NCI-H128 (cell line): ENCODE measurements around the gene SRSF8.

Source experiments
- DNase-seq: peaks from one replicate; lab custom pipeline; 2025; ENCODE audit not compliant: unreplicated experiment; lab: John Stamatoyannopoulos, UW

SRSF8 gene

DNA sequence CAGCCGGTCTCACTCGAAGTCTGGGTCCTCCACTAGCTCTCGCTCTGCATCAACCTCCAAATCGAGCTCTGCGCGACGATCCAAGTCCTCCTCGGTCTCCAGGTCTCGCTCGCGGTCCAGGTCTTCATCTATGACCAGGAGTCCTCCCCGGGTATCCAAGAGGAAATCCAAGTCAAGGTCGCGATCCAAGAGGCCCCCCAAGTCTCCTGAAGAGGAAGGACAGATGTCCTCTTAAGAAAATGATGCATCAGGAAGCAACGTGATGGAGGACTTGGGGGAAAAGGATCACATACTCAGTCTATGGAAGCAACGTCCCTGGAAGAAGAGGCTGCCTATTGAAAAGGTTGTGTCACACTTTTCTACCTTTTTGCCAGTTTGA lies 1.1 kb downstream of the SRSF8 start:
- DNase-seq: peak; percentile 58

DNA sequence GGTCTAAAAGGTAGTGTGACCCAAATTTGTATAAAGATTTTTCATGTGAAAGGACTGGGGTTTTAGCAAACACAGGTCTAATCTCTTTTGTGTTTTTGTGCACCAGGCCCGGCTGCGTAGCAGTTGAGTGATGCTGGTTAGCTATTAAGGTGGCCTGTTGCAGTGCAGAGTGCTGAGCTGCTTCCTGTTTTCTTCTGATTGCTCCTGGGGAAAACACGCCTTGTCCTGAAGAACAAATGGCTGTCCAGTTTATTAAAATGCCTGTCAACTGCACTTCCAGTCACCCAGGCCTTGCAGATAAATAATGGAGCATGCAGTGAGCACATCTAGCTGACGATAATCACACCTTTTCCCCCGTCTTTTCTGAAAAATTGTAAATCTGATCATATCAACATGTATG lies 1.8 kb downstream of the SRSF8 start:
- DNase-seq: peak; percentile 55

DNA sequence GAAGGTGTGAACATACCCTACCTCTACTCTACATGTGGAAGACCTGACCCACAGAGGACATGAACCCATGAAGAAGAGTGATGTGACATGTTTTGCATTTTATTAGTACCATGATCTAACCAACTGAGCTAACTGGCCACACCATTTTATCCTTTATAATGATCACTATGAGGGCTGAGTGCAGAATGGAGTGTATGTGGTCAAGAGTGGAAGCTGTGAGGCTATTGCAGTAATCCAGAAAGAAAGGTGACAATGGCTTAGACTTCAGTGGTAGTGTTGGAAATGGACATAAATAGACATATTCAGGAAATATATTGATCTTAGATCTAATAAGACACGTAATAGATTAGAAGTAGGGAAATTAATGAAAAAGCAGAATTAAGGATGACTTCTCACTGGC lies 3.8 kb downstream of the SRSF8 start:
- DNase-seq: no peak

DNA sequence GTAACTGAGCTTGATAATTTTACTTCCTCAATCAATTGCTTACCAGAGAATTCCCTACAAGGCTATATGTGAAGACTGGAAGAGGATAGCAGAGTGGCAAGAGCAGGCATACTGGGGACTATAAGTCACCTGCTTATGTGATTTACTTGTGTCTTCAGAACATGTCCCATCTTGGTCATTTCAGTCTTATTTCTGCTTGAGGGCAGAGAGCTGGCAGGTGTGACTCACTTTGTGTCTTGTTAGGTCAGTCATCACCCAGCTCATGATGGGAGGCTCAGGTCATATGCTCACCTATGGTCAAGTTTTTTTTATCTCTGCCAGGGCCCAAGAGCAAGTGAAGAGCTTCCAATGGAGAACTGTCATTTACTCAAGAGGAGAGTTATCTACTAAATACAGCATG lies 6.2 kb downstream of the SRSF8 start:
- no peak for DNase-seq

DNA sequence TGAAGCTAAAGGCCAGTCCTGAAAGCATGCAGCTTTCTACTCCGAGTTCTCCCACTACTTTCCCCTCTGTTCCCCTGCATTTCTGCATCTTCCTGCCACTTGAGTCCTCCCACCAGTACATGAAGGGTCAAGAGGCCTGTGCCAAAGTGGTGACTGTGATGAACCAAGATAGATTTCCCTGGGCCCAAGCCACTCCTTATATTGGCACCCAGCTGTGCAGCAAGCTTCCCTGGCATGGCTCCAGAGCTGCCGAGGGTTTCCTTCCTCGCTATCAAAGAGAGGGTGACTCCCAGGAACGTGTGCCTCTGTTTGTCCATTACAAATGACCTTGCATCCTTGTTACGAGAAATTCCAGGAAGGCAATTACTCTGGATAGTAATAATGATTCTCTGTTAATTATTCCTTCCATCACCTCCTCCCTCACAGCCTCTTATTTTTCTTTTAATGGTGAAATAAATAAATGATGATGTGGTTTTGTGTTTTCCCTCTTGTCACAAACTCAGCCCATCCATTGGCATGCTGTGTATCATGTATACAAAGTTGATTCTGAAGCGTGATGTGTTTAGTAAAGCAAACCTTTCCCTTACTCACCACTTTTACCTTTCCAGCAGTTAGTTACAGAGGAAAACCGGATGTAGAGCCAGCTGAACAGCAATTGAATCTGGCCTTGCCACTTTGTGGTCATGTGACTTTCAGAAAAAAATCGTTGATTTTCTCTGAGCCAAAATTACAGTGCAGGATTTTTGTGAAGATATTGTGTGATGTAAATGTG lies 8.3 kb downstream of the SRSF8 start:
- DNase-seq: no peak

DNA sequence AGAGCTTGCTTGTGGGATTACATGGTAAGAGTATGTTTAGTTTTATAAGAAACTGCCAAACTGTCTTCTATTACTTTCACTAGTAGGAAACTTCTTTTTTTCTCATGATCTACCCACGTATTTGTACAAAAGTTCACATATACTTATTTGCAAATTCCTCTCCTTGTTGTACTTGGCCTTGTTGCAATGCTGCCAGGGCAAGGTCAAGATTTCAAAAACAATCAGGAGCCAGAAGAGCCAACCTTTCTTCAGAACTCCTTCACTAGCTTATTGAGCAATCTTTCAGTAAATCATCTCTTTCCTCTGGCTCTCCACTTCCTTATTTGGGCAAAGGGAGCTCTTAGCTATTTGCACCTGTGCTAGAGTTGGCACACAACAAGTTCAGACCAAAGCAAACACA lies 9.7 kb downstream of the SRSF8 start:
- no peak for DNase-seq

DNA sequence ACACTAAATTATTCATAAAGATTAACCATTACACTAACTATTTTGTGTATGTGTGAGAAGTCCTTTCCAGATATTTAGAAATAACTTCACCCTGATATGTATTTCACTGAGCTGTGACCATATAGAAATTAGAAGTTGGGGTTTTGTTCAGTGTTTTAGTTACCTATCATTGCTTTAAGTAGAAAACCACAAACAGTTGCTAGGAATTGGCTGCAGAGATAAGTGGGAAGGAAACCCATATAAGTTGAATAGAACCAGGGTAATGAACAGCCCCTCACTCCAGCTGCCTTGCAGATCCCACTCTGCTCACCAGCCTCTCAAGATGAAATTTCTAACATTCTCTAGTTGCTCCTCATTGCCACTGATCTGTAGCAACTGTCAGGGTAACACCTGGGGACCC lies 10.3 kb downstream of the SRSF8 start:
- DNase-seq: no peak

DNA sequence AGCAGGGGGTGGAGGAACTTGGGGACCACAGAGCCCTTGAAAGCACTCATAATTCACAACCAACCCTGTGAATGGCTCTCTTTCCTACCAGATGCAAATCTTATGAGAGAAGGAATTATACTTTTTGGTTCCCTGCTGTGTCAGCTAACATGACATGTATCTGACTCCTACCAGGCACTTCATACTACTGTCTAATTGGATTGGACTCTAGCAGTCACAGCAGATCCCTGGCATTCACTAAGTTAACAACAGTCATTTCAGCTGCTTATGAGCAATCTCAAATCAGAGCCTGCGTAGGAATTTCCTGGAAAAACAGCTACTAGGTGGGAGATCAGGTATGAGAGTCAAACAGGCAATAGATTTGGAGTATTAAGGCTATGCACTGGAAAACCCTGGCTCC lies 11.8 kb downstream of the SRSF8 start:
- no peak for DNase-seq

DNA sequence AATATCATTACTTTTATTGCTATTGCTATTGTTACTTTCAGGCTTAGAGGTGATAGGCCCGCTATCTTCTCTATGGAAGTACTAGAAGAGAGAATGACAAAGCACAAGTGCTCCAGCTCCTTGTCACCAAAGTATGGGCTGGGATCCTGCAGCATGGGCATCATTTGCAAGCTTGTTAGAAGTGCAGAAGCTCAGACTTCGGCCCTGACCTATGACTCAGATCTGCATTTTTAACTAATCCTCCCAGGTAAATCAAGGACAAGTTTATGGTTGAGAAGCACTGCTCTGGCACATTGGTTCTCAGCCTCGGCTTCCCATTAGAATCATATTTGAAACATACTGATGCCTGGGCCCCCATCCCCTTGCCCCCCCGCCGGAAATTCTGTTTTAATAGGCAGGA lies 14.3 kb downstream of the SRSF8 start:
- no peak for DNase-seq

DNA sequence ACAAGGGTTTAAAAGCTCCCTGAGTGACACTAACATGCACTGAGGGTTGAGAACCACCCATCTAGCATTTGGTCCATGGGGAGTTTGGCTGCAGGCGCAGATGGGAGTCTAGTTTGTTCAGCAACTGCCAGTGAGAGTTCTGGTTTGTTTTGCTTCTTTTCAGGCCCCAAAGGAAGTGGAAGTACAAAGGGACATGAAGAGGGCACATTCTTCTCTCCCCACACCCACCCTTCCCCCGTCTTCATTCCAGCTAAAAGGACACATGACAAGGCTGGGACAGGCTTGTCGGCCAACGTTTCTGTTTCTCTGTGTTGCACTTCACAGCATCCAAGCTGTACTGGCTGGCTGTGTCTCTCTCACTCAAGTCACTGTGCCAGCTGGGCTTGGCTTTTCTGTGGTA lies 14.7 kb downstream of the SRSF8 start:
- no peak for DNase-seq

DNA sequence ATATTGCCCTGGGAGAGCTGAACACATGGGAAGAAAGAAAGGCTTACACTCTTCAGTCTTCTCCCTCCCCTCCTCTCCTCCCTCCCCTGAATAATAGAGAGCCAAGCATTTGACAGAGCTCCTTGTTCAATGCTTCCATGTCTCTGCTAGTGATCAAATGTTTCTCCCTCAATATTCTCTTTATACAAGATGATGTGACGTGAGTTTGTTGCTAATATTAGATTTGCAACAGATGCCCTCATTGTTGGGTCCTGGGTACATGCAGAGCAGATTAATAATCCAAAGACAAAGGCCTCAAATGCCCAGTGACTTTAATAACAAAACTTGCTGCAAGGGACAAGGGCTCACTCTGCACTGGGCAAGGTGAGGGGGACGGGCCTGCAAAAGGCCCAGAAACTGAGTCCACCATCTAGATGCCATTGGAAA lies 15.9 kb downstream of the SRSF8 start:
- DNase-seq: no peak

DNA sequence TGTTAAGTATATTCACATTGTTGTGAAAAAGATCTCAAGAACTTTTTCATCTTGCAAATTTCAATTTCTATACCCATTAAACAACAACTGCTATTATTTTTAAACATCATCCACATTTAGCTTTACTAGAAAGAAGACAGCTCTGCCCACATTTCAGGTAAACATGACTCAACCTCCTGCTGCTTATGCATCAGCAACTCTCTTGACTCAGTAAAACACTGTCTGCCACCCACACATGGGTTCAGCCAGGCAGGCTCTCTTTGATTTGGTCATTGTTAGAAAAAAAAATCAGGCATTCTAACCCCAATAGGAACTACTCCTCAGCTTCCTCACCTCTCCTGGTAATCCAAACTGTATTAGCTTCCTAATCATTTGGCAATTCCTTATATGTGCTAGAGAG lies 17.8 kb downstream of the SRSF8 start:
- DNase-seq: no peak

DNA sequence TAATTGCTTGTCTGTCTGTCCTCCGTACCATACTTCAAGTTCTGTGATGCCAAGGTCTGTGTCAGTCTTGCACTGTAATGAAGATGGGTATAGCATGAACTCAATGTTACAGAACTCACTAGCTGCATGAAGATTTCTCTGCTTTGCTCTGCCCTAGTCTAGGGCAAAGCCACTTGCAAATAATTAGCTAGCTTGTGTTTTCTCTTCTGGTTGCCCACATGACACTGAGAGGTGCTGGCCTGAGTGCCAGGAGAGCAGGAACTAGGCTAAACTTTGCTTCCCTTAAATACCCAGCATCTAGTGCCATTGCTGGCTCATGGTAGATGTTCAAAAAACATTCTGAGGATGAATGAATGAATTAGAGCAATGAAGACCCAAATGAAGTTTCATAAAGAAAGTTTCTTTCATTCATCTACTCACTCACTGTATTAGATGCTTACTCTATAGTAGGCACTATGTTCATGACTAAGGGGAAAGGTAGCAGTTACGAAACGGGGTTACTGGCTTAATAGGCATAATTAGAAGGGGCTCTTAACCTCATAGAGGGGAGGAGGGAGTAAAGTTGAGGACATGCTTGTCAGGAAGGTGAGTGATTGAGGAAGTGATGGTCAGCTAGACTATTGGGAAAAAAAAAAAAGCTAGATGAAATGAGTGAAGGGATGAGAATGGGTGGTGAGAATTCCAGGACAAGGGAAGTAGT lies 18.5 kb downstream of the SRSF8 start:
- no peak for DNase-seq

DNA sequence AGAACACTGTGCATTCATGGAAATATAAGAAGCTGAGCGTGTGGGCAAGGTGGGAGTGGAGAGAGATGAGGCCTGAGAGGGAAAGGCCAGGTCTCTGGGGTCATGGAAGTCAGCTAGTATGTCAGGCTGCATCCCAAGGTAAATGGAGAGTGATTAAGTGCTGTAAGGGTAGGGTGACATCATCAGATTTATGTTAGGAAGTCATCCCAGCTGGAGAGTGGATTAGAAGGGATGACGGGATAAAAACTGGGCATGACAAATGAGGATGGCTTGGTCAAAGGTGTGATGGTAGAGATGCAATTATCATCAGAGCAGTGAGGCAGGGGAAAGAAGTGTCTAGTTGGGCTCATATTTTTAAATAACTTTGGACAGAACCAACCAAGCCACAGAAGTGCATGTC lies 19.4 kb downstream of the SRSF8 start:
- no peak for DNase-seq

DNA sequence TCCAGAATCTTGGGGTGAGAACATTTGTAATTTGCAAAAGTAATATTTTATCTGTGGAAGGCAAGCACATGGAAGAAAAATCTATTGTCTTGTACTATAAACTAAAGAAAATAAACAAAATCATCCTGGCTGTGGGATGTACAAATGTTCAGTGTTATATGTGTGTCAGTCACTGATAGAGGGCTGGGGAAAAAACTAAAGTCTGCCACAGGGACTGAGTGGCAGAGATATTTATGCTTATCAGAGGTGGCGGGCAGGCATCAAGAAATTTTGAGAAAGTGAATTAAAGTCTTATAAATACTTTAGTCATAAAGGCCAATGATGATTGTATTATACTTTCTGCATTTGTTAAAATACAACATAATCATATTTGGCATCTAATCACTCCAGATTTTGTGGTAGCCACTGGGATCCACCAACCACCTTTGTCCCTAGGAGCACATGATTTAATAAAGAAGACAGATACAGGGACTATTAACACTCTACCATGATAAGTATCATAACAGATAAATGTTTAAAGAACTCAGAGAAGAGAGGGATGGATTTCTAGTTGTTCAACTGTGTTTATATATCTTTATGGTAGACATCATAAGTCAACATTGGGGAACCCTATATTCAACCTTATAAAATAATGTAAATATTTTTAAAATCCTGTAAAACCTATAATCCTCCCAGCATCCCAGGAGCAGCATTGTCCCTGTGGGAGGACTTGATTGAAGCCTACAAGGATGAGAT lies 20.3 kb downstream of the SRSF8 start:
- no peak for DNase-seq

DNA sequence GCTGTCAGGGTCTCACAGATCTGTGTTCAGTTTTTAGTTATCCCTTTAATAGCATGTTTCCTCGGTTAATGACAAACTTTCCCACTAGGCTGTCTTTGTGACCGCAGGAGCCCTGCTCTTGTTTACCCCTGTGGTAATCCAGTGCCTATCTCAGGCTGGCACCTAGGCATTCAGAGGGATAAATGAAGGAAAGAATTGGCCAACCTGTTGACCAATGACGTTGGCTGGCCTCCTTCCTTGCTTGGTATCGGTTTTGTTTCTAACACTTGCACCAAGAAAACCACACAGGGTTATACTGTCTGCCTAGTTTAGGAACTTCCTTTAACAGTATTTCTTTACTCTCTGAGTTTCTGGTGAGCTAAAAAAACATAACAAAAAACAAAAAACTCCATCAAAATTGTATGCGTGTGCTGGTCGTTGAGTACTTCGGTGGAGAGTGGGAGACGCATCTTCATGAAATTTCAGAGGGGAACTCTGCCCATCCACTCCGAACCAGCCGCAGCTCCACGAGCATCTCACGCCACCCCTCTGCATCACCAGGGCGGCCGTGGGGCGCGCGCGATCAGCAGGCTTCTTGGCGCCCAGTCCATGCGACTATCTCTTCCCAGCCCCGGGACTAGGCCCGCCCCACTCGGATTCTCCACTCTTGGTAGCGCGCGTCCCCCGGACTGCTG lies 22.4 kb downstream of the SRSF8 start:
- DNase-seq: no peak

DNA sequence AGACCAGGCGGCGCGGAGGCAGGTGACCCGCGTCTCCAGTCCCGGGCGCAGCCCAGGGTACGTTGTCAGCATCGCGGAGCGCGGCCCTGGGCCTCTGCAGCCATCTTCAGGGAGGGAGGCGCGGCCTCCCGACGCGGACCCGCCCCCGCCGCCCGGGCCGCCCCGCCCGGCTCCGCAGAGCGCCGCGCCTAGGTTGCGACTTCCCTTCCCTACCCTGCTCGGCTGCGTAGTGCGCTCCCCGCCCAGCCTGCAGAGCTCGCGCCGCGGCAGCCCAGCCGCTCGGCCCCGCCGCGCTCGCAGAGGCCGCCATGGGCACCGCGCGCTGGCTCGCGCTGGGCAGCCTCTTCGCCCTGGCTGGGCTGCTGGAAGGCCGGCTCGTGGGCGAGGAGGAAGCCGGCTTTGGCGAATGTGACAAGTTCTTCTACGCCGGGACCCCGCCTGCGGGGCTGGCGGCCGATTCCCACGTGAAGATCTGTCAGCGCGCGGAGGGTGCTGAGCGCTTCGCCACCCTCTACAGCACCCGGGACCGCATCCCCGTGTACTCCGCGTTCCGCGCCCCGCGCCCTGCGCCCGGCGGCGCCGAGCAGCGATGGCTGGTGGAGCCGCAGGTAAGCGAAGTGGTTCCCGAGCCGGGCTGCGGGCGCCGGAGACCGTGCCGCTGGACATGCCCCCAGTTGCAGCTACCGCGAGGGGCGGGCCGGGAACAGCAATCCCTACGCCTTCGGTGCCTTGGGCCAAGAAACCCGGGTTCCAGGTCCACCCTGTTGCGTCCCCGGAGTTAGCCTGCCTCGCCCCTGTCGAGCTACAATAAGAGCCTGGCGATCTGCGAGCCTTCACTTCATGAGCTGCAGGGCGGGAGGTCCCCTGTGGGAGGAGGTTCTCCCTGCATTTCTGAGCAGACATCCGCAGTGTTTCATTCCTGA lies 23.2 kb downstream of the SRSF8 start, which contains the start of gene ENDOD1:
Gene ENDOD1 (plus strand): TSS at position 227 of the 923 bp plus-strand sequence. CDS start 82 bp downstream, at position 309.
- DNase-seq: peak; percentile 51

DNA sequence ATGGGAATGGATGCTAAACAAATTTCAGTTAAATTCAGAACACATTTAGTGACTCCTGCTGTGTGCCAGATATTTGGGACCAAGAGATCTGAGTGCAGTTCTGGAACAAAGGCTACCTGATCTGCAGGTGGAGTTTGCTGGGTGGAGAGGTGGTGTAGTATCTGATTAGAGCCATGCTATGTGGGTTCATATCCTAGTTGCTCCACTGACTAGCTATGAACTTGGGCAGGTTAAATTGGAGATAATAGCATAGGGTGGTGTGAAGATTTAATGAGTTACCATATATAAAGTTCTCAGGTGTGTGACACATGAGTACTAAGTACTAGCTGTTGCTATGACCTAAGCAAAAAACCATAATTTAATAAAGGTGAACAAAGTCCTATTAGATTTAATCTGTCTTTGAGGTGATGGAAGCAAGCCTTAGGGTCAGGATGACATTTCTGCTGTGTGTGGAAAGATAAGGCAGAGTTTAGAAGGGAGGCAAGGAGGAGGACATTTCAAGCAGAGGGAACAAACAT lies 25.0 kb downstream of the SRSF8 start:
- no peak for DNase-seq

DNA sequence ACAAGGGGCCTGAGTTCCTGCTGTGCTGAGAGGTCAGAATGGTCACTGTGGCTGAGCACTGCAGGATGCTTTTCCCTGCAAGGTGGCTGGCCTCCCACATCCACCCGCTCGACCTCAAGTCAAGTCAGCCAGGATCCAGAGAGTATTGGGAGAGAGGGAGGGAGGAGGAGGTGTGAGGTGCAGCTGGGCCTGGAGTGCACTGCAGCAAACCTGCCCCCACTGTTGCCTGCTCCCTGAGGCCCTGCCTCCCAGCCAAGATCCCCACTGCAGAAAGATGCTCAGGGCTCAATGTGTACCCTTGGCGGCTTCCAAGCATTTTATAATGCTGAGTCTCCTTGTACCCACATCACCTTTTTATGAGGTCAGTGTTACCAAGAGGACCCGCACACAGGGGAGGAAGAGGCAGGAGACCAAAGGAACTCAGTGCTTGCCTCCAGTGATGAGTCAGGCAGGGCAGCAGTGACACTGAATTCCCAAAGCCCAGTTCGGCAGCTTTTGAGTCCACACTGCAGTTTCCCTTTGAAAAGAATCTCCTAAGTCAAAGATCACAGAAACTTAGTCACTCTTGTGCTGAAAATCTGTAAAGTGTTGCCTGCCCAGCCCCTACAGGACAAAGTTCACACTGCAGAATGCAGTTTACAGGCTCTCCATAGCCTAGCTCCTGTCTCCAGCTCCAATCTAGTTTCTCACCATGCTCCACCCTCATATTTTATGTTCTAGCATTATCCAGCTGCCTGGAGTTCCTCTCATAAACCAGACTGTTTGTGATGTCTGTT lies 26.0 kb downstream of the SRSF8 start:
- DNase-seq: no peak
